ENCODE results near the gene TFDP1.

TFDP1 gene

GRCh38 chr13:113669231-113669754, 84.7 kb downstream of the TFDP1 start:
- no peak for DNase-seq

GRCh38 chr13:113669755-113670341, 85.3 kb downstream of the TFDP1 start:
- DNase-seq = no peak

GRCh38 chr13:113670541-113670940, 86.0 kb downstream of the TFDP1 start:
- no peak for DNase-seq

- no peak for DNase-seq
Observed at GRCh38 chr13:113671066-113672001, 86.8 kb downstream of the TFDP1 start.

GRCh38 chr13:113672002-113672651, 87.6 kb downstream of the TFDP1 start:
- no peak for DNase-seq
